Measurements from ENCODE around the gene FRMD5. TPM values are rescaled to one million over a fixed set of nuclear protein-coding genes. Genes with fewer than 3 reads are reported as not detected.
"Not testable (repeated sequence)": the region's sequence is repeated elsewhere in the genome, so short reads cannot be mapped to it uniquely, and the experiment has no call there.

FRMD5 gene
- total and polyA plus RNA-seq, 2 experiments from 2014 or later, result 5.9 to 10.1 TPM

- H3K79me2 ChIP-seq (replicated peaks; ENCODE audit: insufficient read depth), result no peaks in the 10 kb centered on the region
- no peaks in the 10 kb centered on the region for H3K4me1 ChIP-seq (ENCODE audit: insufficient read depth)
- Mint-ChIP-seq H3K27ac (no peak overlapping the region), H3K27me3 (ENCODE audit: insufficient read depth, low read depth, poor library complexity) (peaks cover 2% of the 10 kb centered on the region), H3K4me3 (no peak overlapping the region), H3K36me3 (ENCODE audit: low read depth) (no peaks in the 10 kb centered on the region), H3K9me3 (no peaks in the 10 kb centered on the region), H3K4me1 (peaks cover 6% of the 10 kb centered on the region; the same call in 2 of the 3 replicates)
- no peak overlapping the region for H2AFZ ChIP-seq
- no peaks in the 10 kb centered on the region for H3K36me3 ChIP-seq (ENCODE audit: insufficient read depth)
- DNase-seq (ENCODE audit: low spot score), result no peak
- no peak overlapping the region for H3K27ac ChIP-seq (ENCODE audit: low read depth)
- TF ChIP-seq JUNB (IDR thresholded peaks at IDR 0.05; ENCODE audit: unreplicated experiment) (no peak), POLR2AphosphoS5 (IDR thresholded peaks at IDR 0.05; ENCODE audit: low read depth) (no peak), CTCF (conservative IDR thresholded peaks at IDR 0.05; ENCODE audit: low read depth in 2 of 2) (no peak), ZNF462 (CRISPR knock-in tag; IDR thresholded peaks at IDR 0.05) (no peak), EZH2phosphoT487 (IDR thresholded peaks at IDR 0.05; ENCODE audit: unreplicated experiment) (no peak), ZNF331 (CRISPR knock-in tag; IDR thresholded peaks at IDR 0.05; ENCODE audit: low read depth) (no peak), ZNF114 (CRISPR knock-in tag; IDR thresholded peaks at IDR 0.05) (no peak), STAT1 (IDR thresholded peaks at IDR 0.05; ENCODE audit: unreplicated experiment) (no peak), ETS1 (IDR thresholded peaks at IDR 0.05) (no peak)
- no peak overlapping the region for H3K4me3 ChIP-seq
- H3K9me2 ChIP-seq (ENCODE audit: insufficient read depth), result no peaks in the 10 kb centered on the region
- H3K4me2 ChIP-seq, result no peak overlapping the region
- no peaks in the 10 kb centered on the region for H3F3A ChIP-seq (replicated peaks; ENCODE audit: low read depth)
- no peak for ATAC-seq
- no peaks in the 10 kb centered on the region for H3K27me3 ChIP-seq (ENCODE audit: insufficient read depth)
- H4K20me1 ChIP-seq (replicated peaks; ENCODE audit: insufficient read depth), result peaks cover 7% of the 10 kb centered on the region
Measured at GRCh38 chr15:44009038-44009437, 186.0 kb downstream of the FRMD5 start.

- not testable (repeated sequence) for H4K20me1 ChIP-seq (replicated peaks; ENCODE audit: insufficient read depth); H3K36me3 ChIP-seq (ENCODE audit: insufficient read depth); H3K27me3 ChIP-seq (ENCODE audit: insufficient read depth); H3K27ac ChIP-seq (ENCODE audit: low read depth); H2AFZ ChIP-seq; DNase-seq (ENCODE audit: low spot score); H3K27ac Mint-ChIP-seq; H3K4me2 ChIP-seq; H3K9me2 ChIP-seq (ENCODE audit: insufficient read depth); H3K79me2 ChIP-seq (replicated peaks; ENCODE audit: insufficient read depth); ATAC-seq; H3F3A ChIP-seq (replicated peaks; ENCODE audit: low read depth); H3K4me1 Mint-ChIP-seq; H3K9me3 Mint-ChIP-seq; H3K36me3 Mint-ChIP-seq (ENCODE audit: low read depth); H3K27me3 Mint-ChIP-seq (ENCODE audit: insufficient read depth, low read depth, poor library complexity); H3K4me3 Mint-ChIP-seq; H3K4me1 ChIP-seq (ENCODE audit: insufficient read depth); H3K4me3 ChIP-seq
Measured at GRCh38 chr15:44000248-44000647, 194.8 kb downstream of the FRMD5 start.

Measured in GM23338 (cell line).